ENCODE measurements around the gene PDZD2.

PDZD2 gene

DNA sequence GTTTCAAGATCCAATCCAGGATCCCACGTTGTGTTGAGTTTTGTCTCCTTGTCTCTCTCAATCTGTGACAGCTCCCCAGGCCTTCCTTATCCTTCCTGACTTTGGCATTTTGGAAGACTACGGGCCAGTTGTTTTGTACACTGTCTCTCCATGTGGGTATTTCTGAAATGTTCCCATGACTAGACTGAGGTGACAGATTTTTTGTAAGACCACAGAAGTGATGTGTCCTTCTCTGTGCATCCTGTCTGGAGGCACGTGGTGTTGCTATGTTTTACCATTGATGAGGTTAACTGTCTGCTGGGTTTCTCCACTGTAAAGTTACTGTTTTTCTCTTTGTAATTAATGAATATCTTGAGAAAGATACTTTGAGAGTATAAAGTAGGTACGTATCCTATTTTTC lies 15.7 kb upstream of the PDZD2 start:
- Mint-ChIP-seq H3K36me3 (ENCODE audit: low read depth) (no peaks in the 10 kb centered on the region), H3K27me3 (peaks cover 36% of the 10 kb centered on the region), H3K4me1 (ENCODE audit: low read depth) (no peaks in the 10 kb centered on the region), H3K27ac (no peak overlapping the region), H3K4me3 (no peak overlapping the region), H3K9me3 (no peaks in the 10 kb centered on the region)
- no peak for DNase-seq

GRCh38 chr5:31625394-31625793 lies 13.5 kb upstream of the PDZD2 start:
- Mint-ChIP-seq H3K9me3 (no peaks in the 10 kb centered on the region), H3K4me3 (no peak overlapping the region), H3K27me3 (peaks cover 16% of the 10 kb centered on the region), H3K36me3 (ENCODE audit: low read depth) (no peaks in the 10 kb centered on the region), H3K4me1 (ENCODE audit: low read depth) (no peaks in the 10 kb centered on the region), H3K27ac (no peak overlapping the region)
- no peak for DNase-seq

DNA sequence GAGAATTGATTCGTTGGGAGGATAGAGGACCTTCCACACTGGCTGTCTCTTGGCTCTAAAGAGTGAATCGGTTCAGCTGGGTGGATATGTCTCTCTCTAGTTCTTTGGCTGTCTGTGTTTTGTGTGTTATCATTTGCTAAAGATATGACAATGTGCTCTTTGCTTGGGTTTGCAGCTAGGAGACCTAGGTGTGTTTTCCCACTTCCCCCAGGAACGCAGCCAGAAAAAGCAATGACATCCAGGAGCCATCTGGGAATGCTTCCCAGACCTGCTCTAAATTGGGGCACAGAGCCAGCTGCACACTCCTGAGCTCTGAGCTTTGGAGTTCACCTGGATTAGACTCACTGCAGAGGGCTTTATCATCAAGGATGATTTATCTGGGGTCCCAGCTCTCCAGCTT lies 12.8 kb upstream of the PDZD2 start:
- H3K4me1 Mint-ChIP-seq (ENCODE audit: low read depth): no peaks in the 10 kb centered on the region
- H3K27ac Mint-ChIP-seq: no peak overlapping the region
- DNase-seq: no peak
- no peaks in the 10 kb centered on the region for H3K9me3 Mint-ChIP-seq
- H3K4me3 Mint-ChIP-seq: no peak overlapping the region
- peaks cover 20% of the 10 kb centered on the region for H3K27me3 Mint-ChIP-seq
- H3K36me3 Mint-ChIP-seq (ENCODE audit: low read depth): no peaks in the 10 kb centered on the region

- Mint-ChIP-seq H3K4me3 (no peak overlapping the region), H3K36me3 (ENCODE audit: low read depth) (no peaks in the 10 kb centered on the region), H3K4me1 (ENCODE audit: low read depth) (no peaks in the 10 kb centered on the region), H3K27ac (no peak overlapping the region), H3K9me3 (no peaks in the 10 kb centered on the region), H3K27me3 (peaks cover 20% of the 10 kb centered on the region)
- DNase-seq: no peak
These were observed 12.2 kb upstream of the PDZD2 start for GRCh38 chr5:31626604-31627234.

- Mint-ChIP-seq H3K27me3 (peaks cover 19% of the 10 kb centered on the region), H3K4me3 (no peak overlapping the region)
These were observed 8.0 kb upstream of the PDZD2 start for GRCh38 chr5:31630931-31631330.

GRCh38 chr5:31632460-31632859 lies 6.5 kb upstream of the PDZD2 start:
- Mint-ChIP-seq H3K36me3 (ENCODE audit: low read depth) (no peaks in the 10 kb centered on the region), H3K27ac (no peak overlapping the region), H3K4me1 (ENCODE audit: low read depth) (peaks cover 3% of the 10 kb centered on the region), H3K27me3 (peaks cover 16% of the 10 kb centered on the region), H3K9me3 (no peaks in the 10 kb centered on the region), H3K4me3 (no peak overlapping the region)
- no peak for DNase-seq

More at GRCh38 chr5:31630931-31631330, 8.0 kb upstream of the PDZD2 start:
- Mint-ChIP-seq H3K4me1 (ENCODE audit: low read depth) (no peaks in the 10 kb centered on the region), H3K9me3 (no peaks in the 10 kb centered on the region), H3K27ac (no peak overlapping the region), H3K36me3 (ENCODE audit: low read depth) (no peaks in the 10 kb centered on the region)
- no peak for DNase-seq

DNA sequence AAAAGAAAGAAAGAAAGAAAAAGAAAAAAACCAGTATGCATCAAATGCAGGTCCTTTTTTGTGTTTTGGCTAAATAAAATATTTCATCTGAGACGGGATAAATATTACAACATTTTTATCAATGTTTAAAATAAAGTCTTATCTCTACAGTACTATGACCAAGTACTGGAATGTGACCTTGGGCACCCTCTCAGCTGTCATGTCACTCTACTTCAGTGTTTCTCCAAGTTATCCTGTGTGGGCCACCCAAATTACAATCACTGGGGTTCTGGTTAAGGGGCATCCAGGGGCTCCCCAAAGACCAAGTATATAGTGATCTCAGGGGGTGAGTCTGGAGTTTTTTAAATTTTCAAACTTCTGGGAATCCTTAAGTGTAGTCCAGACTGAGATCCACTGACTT lies 3.5 kb upstream of the PDZD2 start:
- Mint-ChIP-seq H3K36me3 (ENCODE audit: low read depth) (no peaks in the 10 kb centered on the region), H3K27me3 (peaks cover 36% of the 10 kb centered on the region), H3K4me1 (ENCODE audit: low read depth) (peaks cover 14% of the 10 kb centered on the region), H3K9me3 (no peaks in the 10 kb centered on the region), H3K4me3 (no peak overlapping the region), H3K27ac (no peak overlapping the region)
- DNase-seq: no peak

DNA sequence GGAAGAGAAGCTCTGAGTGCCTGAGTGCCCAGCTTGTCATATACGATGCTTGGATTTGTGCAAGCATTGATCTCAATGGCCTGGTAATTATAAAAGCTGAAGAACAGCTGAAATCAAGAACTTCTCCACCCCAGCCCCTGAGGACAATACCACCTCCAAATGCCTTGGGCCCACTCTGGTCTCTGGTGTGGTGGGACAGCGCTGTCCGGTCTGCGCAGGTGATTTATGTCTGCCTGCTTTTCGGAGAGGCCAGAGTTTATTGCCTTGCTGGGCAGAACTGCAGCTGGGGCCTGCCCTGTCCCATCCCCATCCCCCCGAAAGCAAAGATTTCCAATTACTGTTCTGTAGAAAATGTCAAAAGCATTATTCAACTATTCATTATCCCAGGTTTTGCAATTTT lies 1.1 kb upstream of the PDZD2 start:
- DNase-seq: no peak
- Mint-ChIP-seq H3K4me1 (ENCODE audit: low read depth) (peaks cover 14% of the 10 kb centered on the region), H3K27ac (no peak overlapping the region), H3K4me3 (peak overlapping the region; percentile 84), H3K9me3 (no peaks in the 10 kb centered on the region), H3K36me3 (ENCODE audit: low read depth) (no peaks in the 10 kb centered on the region), H3K27me3 (peaks cover 33% of the 10 kb centered on the region)

- Mint-ChIP-seq H3K27ac (peak overlapping the region; percentile 74), H3K27me3 (peaks cover 32% of the 10 kb centered on the region), H3K36me3 (ENCODE audit: low read depth) (no peaks in the 10 kb centered on the region), H3K4me3 (peak overlapping the region; percentile 84), H3K9me3 (no peaks in the 10 kb centered on the region), H3K4me1 (ENCODE audit: low read depth) (peaks cover 14% of the 10 kb centered on the region)
- DNase-seq: no peak
These were observed 586 bp upstream of the PDZD2 start for GRCh38 chr5:31638345-31638744.

DNA sequence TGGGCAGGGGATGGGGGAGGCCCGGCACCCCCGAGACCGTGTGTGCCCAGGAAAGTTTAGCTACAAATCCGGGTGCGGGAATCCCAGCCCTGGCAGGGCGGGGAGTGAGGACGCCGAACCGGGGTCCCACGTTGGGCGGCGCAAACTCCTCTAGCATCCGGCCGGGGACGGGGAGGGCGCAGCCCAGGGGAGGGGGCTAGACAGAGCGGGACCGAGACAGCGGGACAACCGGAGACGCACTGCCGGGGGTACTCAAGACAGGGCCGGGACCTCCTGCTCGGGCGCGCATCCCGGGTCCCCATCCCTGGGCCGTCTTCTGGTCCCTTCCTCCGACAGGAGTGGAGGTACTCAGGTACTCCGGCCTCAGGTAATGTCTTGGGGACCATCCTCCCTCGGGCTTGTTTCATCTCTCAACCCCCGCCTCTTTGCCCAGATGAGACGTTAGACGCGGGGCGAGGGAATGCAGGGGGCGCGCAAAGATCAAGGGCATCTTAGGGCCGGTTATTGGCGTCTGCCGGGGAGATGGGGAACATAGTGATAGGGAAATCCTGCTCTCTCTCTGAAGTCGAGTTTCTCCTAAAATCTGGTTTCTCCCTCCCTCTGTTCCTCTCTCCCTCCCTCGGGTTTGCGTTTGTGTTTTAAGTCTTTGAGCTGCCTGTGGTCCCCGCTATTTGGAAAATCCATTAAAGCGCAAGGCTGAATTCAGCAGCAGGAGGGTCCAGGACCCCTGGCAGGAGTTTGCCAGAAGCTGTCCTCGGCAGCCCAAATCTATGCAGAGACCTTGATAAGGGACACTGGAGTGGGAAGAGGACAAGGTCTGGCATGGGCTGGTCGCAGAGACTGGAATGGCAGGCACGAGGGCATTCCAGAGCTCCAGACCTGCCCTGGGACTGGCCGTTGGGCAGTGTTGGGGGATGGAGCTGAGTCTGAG lies 815 bp downstream of the PDZD2 start:
- no peak overlapping the region for H3K27ac Mint-ChIP-seq
- H3K4me3 Mint-ChIP-seq: peak overlapping the region; percentile 46

GRCh38 chr5:31640573-31640972 lies 1.6 kb downstream of the PDZD2 start:
- H3K4me1 Mint-ChIP-seq (ENCODE audit: low read depth): peaks cover 14% of the 10 kb centered on the region
- no peaks in the 10 kb centered on the region for H3K36me3 Mint-ChIP-seq (ENCODE audit: low read depth)
- H3K27ac Mint-ChIP-seq: no peak overlapping the region
- no peaks in the 10 kb centered on the region for H3K9me3 Mint-ChIP-seq
- no peak for DNase-seq
- H3K4me3 Mint-ChIP-seq: no peak overlapping the region
- H3K27me3 Mint-ChIP-seq: peaks cover 32% of the 10 kb centered on the region

More for the DNA sequence above, 815 bp downstream of the PDZD2 start:
- Mint-ChIP-seq H3K27me3 (peaks cover 32% of the 10 kb centered on the region), H3K4me1 (ENCODE audit: low read depth) (peaks cover 14% of the 10 kb centered on the region), H3K9me3 (no peaks in the 10 kb centered on the region), H3K36me3 (ENCODE audit: low read depth) (no peaks in the 10 kb centered on the region)
- DNase-seq: peak; percentile 45

DNA sequence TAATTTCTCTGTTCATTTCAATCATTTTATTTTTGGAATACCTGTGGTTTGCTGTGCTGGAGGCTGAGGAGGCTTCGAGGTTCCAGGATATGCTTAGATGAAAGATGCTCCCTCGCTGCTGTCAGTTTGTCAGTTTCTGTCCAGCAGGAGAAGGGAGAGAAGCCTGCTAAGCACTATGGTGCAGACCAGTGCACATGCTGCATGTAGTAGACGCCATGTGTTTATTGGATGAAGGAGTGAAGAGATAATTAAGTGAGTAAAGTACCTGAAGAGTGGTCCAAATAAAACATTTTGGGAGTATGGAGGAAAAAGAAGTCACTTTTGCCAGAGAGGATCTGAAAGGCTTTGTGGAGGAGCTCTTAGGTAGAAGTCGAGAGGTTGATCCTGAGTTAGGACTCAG lies 2.1 kb downstream of the PDZD2 start:
- H3K36me3 Mint-ChIP-seq (ENCODE audit: low read depth): no peaks in the 10 kb centered on the region
- no peak overlapping the region for H3K27ac Mint-ChIP-seq
- no peak overlapping the region for H3K4me3 Mint-ChIP-seq
- peaks cover 30% of the 10 kb centered on the region for H3K27me3 Mint-ChIP-seq
- H3K9me3 Mint-ChIP-seq: no peaks in the 10 kb centered on the region
- H3K4me1 Mint-ChIP-seq (ENCODE audit: low read depth): peaks cover 14% of the 10 kb centered on the region
- no peak for DNase-seq

GRCh38 chr5:31641575-31641974 lies 2.6 kb downstream of the PDZD2 start:
- Mint-ChIP-seq H3K27ac (no peak overlapping the region), H3K4me3 (no peak overlapping the region)

GRCh38 chr5:31645420-31646081 lies 6.6 kb downstream of the PDZD2 start:
- Mint-ChIP-seq H3K27me3 (peaks cover under 1% of the 10 kb centered on the region), H3K4me3 (no peak overlapping the region), H3K9me3 (no peaks in the 10 kb centered on the region), H3K36me3 (ENCODE audit: low read depth) (no peaks in the 10 kb centered on the region), H3K4me1 (ENCODE audit: low read depth) (no peaks in the 10 kb centered on the region), H3K27ac (no peak overlapping the region)
- DNase-seq: no peak

More at GRCh38 chr5:31641575-31641974, 2.6 kb downstream of the PDZD2 start:
- H3K4me1 Mint-ChIP-seq (ENCODE audit: low read depth): peaks cover 14% of the 10 kb centered on the region
- no peaks in the 10 kb centered on the region for H3K9me3 Mint-ChIP-seq
- no peaks in the 10 kb centered on the region for H3K36me3 Mint-ChIP-seq (ENCODE audit: low read depth)
- peaks cover 28% of the 10 kb centered on the region for H3K27me3 Mint-ChIP-seq
- DNase-seq: no peak

DNA sequence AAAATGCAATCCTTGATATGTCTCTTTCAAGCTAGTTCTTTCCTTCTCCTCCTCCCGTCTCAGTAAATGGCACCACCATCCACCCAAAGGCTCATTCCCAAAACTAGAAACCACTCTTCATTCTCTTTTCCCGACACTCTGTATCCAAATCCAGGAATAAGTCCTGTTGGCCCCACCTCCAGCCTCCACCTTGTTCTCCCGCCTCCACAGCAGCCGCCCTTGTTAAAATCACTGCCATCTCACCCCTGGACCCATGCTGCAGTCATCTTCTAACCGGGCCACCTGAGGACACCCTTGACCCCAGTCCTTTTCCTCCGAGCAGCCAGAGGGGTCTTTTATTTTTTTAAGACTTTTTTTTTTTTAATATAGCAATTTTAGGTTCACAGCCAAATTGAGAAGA lies 9.4 kb downstream of the PDZD2 start:
- H3K27ac Mint-ChIP-seq: no peak overlapping the region
- no peaks in the 10 kb centered on the region for H3K36me3 Mint-ChIP-seq (ENCODE audit: low read depth)
- H3K9me3 Mint-ChIP-seq: no peaks in the 10 kb centered on the region
- H3K27me3 Mint-ChIP-seq: peaks cover 3% of the 10 kb centered on the region
- no peak overlapping the region for H3K4me3 Mint-ChIP-seq
- H3K4me1 Mint-ChIP-seq (ENCODE audit: low read depth): no peaks in the 10 kb centered on the region
- DNase-seq: no peak
